AG09319 (cell line): ENCODE results near the gene CDHR4.

Source experiments
- DNase-seq: peaks from one replicate; pipeline ENCODE4 v3.0.0-alpha.2; 2010; ENCODE audit warnings: low read depth; ENCODE audit errors: extremely low read depth
- TF ChIP-seq, protein P1 (sequence below): IDR thresholded peaks from 2 replicates; pipeline ENCODE4 v1.5.1; 2011; ENCODE audit warnings: low read depth, mild to moderate bottlenecking, inconsistent platforms, low read length, moderate library complexity

CDHR4 gene, protein sequence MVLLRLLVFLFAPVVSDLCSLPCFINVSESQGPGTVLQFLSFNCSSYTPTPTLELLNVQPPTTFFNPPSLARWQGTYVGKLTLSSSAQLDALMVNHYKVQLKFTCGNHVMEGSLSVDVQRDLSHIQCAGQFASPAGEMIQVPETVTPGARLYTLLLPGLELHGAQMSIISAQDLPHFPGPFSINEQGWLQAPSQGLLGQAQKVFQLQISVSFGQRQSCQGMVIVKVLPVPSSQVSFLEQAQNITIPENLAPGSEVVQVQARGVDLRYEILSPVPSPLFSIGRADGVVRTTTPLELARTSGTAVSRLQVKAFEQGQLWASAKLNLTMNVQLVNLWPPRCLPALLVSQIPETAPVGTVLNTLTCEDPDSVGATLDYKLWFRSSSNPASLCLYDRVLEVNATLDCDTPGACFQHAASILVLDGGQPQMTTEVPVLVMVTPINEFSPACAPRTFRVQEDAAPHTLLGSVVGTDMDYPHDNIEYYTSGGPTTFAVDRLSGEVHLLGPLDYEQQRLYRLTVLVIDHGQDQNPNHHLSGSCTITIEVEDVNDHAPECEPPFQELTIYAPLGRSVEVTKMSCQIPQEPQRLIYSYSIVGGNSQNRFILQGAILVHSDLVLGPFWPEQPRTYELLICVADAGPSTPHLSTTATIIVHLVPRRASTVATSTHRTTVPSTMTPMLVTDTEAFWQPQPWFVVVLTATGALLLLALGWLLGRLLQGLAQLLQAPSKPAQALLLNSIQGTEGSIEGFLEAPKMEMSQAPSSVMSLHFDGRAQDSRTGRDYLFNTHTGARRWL

DNA sequence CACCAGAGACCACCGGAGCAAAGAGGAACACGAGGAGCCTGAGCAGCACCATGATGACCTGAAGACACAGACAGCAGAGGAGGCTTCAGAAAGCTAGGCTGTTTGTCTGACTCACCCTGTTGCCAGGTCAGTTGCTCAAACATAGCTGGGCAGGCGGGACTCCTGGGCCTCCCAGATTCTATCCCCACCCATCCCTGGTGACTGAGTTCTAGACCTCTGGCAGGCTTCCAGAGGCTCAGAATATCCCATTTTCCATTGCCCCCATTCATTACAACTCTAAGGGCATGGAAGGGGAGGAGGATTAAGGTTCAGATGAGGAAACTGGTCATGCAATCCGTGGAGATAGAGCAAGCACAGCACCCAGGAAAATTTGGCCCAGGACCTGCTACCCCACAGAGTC, at the start of gene CDHR4:
Gene CDHR4 (minus strand): TSS at position 113 of the 400 bp plus-strand sequence. CDS start 61 bp downstream, at position 52.
- TF ChIP-seq, protein P1, sequence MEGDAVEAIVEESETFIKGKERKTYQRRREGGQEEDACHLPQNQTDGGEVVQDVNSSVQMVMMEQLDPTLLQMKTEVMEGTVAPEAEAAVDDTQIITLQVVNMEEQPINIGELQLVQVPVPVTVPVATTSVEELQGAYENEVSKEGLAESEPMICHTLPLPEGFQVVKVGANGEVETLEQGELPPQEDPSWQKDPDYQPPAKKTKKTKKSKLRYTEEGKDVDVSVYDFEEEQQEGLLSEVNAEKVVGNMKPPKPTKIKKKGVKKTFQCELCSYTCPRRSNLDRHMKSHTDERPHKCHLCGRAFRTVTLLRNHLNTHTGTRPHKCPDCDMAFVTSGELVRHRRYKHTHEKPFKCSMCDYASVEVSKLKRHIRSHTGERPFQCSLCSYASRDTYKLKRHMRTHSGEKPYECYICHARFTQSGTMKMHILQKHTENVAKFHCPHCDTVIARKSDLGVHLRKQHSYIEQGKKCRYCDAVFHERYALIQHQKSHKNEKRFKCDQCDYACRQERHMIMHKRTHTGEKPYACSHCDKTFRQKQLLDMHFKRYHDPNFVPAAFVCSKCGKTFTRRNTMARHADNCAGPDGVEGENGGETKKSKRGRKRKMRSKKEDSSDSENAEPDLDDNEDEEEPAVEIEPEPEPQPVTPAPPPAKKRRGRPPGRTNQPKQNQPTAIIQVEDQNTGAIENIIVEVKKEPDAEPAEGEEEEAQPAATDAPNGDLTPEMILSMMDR, result no peak
- peak; percentile 47 for DNase-seq

DNA sequence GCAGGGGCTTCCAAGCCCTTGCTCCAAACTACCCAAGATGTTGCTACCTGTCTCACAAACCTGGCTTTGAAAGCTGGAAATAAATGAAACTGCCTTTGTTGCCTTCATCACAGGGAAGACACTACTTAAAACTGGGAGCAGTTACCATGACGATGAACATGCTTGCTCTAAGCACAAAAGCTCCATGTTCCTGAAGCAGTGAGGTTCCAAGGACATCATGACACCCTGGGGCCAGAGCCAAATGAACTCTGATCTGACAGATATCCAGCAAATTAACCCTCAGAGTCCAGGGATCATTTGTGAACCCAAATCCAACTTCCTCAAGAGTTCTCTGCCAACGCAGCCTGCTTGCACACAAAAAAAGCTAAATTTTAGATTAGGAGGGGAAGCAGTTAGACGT, 46.0 kb upstream of the CDHR4 start:
- TF ChIP-seq, protein P1, result no peak
- DNase-seq, result no peak

DNA sequence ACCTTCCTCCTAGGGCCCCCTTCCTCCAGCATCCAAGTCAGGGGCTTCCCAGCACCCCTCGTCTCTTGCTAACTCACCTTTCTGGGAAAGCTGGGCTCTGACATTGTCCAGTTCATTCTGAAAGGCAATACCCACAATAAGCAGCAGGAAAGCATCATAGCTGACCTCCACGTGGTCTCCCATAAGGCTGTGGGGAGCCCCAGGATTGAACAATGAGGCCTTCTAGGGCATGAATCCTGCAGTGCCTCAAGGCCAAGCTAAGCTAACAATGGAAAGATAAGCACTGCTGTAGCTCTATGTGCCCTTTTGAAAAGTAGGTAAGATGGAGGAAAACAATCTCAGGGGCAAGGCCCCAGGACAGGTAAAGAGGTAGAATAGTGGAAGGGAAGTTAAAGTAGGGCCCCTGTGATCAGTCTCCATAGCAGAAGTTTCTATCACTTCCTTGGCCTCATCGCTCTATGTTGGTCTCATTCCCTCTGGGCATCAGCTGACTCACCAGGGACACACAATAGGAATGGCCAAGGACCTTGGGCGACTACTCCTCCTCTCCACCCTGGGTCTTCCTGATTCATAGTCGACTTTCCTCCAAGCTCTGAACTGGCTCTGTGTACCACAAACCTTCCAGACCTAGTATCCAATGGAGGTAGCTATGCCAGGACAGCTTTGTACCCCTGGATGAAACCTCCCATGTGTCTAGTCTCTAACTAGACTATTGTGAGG, 45.0 kb upstream of the CDHR4 start:
- TF ChIP-seq, protein P1, result no peak

DNA sequence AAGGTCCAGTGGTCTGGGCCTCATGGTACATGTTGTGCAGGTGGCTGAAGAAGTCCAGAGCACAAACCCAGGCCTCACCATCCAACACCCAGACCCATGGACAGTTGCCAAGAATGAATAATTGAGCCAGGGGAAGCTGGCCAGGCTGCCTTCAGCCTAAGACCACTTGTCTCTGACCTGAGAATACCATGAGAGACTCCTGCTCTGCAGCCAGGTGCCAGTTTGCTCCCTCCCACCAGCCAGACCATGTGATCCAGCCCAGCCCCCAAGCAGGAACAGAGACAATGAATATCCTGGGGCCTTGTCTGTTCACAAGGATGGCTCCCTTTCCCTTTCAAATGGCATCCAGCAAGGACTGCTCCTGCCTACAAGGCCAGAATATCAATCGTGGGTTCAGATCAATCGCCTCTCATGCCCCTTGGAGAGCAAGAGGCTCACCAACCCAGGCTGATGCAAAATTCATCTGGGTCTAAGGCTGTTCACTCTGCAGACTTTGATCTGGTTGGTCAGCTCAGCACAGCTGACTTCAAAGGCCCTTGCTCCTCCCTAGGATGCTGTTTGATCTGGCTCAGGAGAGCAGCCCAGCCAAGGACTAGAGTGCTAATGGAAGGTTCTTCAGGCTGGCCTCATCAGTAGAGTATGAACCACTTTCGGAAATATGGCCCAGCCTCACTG, 43.3 kb upstream of the CDHR4 start:
- TF ChIP-seq, protein P1, result no peak

More for the DNA sequence above, 45.0 kb upstream of the CDHR4 start:
- no peak for DNase-seq

DNA sequence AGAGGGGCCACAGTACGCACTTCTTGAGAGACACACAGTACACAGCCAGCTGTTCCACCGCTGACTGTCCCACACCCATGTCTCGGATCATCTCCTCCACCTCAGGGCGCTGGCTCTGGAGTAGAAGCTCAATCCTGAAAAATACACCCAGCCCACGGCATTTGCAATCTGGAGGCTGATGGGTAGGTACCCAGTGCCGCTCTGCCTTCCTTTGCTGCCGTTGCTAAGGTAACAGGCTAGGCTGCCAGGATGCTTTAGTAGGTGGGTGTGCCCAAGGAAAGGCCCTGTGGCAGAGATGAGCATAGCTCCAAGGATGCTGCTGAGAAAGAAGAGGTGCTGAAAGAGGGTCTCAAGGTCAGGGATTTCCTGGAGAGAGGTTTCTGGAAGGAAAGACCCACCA, 42.1 kb upstream of the CDHR4 start:
- no peak for DNase-seq
- TF ChIP-seq, protein P1, result no peak

More for the DNA sequence above, 43.3 kb upstream of the CDHR4 start:
- DNase-seq, result no peak

DNA sequence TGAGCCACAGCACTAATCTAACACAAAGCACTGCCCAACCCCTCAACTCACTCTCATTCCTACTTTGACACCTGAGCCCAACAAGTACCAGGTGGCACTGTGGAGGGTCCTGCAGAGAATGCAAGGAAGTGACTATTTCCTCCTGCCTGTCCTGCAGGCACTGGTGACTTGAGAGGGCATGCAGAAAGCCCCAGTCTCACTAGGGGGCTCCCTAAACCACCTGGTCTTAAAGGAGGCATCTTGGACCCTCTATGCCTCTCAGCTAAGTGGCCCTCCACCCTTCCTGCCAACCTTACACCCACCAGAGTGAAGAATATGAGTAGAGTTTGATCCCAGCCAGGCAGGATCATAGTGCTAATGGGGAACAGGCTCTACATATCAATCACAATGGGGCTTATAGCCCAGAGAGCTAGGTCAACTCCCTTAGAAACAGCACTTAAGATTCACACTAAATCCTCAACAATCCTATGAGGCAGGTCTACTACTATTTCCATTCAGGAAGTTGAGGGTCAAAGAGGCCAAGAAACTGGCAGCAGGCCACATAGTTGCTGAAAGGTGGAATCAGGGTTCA, 41.5 kb upstream of the CDHR4 start:
- DNase-seq, result no peak
- TF ChIP-seq, protein P1, result peak; percentile 39
